Naive thymus-derived CD4-positive, alpha-beta T cell (primary cell): ENCODE results near the gene STAC3. TPM values are rescaled to one million over a fixed set of nuclear protein-coding genes. Genes with fewer than 3 reads are reported as not detected.
A peak's percentile ranks its signal among the peaks of the same experiment; 100 is the strongest.
"Not testable (repeated sequence)": the region's sequence is repeated elsewhere in the genome, so short reads cannot be mapped to it uniquely, and the experiment has no call there.

ENCODE experiments used
- ATAC-seq: fragments of 150-1000 bp; cut with Tn5 transposase; 2 replicates; pipeline ENCODE4 v1.10.0; 2021; ENCODE audit warnings: mild to moderate bottlenecking, moderate library complexity
- CTCF ChIA-PET: fragments of 350-600 bp; sonication (Branson Sonifier 250); formaldehyde crosslinking; loops from one replicate; lab custom pipeline; 2021; ENCODE audit warnings: antibody characterized with exemption; lab: Charles Lee
- POLR2A ChIA-PET: fragments of 350-600 bp; sonication (Branson Sonifier 250); formaldehyde crosslinking; loops from one replicate; lab custom pipeline; 2021; ENCODE audit warnings: antibody characterized with exemption, inconsistent platforms; lab: Charles Lee
- DNase-seq, 9 donors: peaks; one replicate each; pipeline versions ENCODE4 v3.0.0 to v3.0.0-alpha.2; 2020 to 2022; ENCODE audit warnings: mixed read lengths in 1 of 9
- H3K27ac ChIP-seq: one replicate; pipeline ENCODE4 v1.7.0; 2013; ENCODE audit warnings: mild to moderate bottlenecking, low read depth, low read length, moderate library complexity
- H3K27me3 ChIP-seq, 2 donors: one replicate each; pipeline ENCODE4 v1.7.0; 2013; ENCODE audit warnings: low read length in 2 of 2, mild to moderate bottlenecking in 2 of 2, moderate library complexity in 2 of 2; ENCODE audit not compliant: control insufficient read depth in 2 of 2, insufficient read depth in 2 of 2
- H3K36me3 ChIP-seq, 3 experiments: 1 replicate in 2 of 3; 2 replicates in 1 of 3; pipeline ENCODE4 v1.7.0; 2013; ENCODE audit warnings: low read length in 3 of 3, mild to moderate bottlenecking in 3 of 3, moderate library complexity in 1 of 3; ENCODE audit not compliant: insufficient read depth in 3 of 3, control insufficient read depth in 2 of 3
- H3K4me1 ChIP-seq, 2 donors: one replicate each; pipeline ENCODE4 v1.7.0; 2013; ENCODE audit warnings: low read length in 2 of 2, mild to moderate bottlenecking in 2 of 2, moderate library complexity in 1 of 2; ENCODE audit not compliant: control insufficient read depth in 2 of 2, insufficient read depth in 2 of 2
- H3K4me3 ChIP-seq: 2 replicates; pipeline ENCODE4 v1.7.0; 2013; ENCODE audit warnings: mild to moderate bottlenecking, low read length
- H3K9me3 ChIP-seq, 3 experiments: 1 replicate in 2 of 3; 2 replicates in 1 of 3; pipeline ENCODE4 v1.7.0; 2013; ENCODE audit warnings: low read length in 3 of 3; ENCODE audit not compliant: control insufficient read depth in 2 of 3
- H3K27ac Mint-ChIP-seq, 9 donors: one replicate each; pipeline ENCODE4 v1.8.0; 2020 to 2022; ENCODE audit warnings: mixed read lengths in 9 of 9, mild to moderate bottlenecking in 8 of 9, moderate library complexity in 5 of 9, inconsistent platforms in 2 of 9
- H3K27me3 Mint-ChIP-seq, 5 donors: one replicate each; pipeline ENCODE4 v1.8.0; 2021 to 2022; ENCODE audit warnings: mixed read lengths in 5 of 5, mild to moderate bottlenecking in 1 of 5
- H3K36me3 Mint-ChIP-seq, 5 donors: one replicate each; pipeline ENCODE4 v1.8.0; 2020 to 2022; ENCODE audit warnings: mixed read lengths in 5 of 5, mild to moderate bottlenecking in 3 of 5, inconsistent platforms in 1 of 5
- H3K4me1 Mint-ChIP-seq, 7 donors: one replicate each; pipeline ENCODE4 v1.8.0; 2020 to 2022; ENCODE audit warnings: mixed read lengths in 7 of 7, mild to moderate bottlenecking in 3 of 7, inconsistent platforms in 1 of 7
- H3K4me3 Mint-ChIP-seq, 10 donors: one replicate each; pipeline ENCODE4 v1.8.0; 2020 to 2022; ENCODE audit warnings: mild to moderate bottlenecking in 10 of 10, mixed read lengths in 10 of 10, moderate library complexity in 6 of 10, inconsistent platforms in 2 of 10
- H3K9me3 Mint-ChIP-seq, 11 donors: one replicate each; pipeline ENCODE4 v1.8.0; 2020 to 2022; ENCODE audit warnings: mixed read lengths in 11 of 11, mild to moderate bottlenecking in 4 of 11, inconsistent platforms in 1 of 11, moderate library complexity in 1 of 11
- intact Hi-C, 2 donors: fragments of 100-400 bp; cut with micrococcal nuclease; formaldehyde crosslinking; loops; one replicate each; pipeline ENCODE4 v1.15.1; 2023
- polyA plus RNA-seq, 2 donors: library from polyadenylated mRNA; unstranded; fragments of 300-500 nt; fragmentation: Illumina TruSeq; gene quantifications; one replicate each; pipeline ENCODE4 v1.2.3, GENCODE V29; 2021
- total RNA-seq, 6 experiments: library from RNA in 5 of 6; stranded (reverse) in 5 of 6; gene quantifications; 1 replicate in 5 of 6; 2 replicates in 1 of 6; pipeline ENCODE4 v1.2.3 and lab custom pipeline; 2021 to 2026

Gene STAC3
- total RNA-seq (1 to 10 TPM; 2.5 to 7.3 (median 5.6) TPM), polyA plus RNA-seq (not detected), total RNA-seq (lab: John Stamatoyannopoulos, UW) (1.6 reads per million, percentile 5 among the genes with 10 or more reads in this experiment)

GRCh38 chr12:57250956-57251355, at the start of gene STAC3:
Gene STAC3, minus strand, starts transcription at chr12:57251187. Its CDS starts 1,551 bp downstream, at chr12:57249636.
- H3K36me3 Mint-ChIP-seq = peaks cover 0 to 19% (median 12%) of the 10 kb centered on the region in 5 donors
- H3K27me3 Mint-ChIP-seq = peaks cover 0 to 4% (median 0%) of the 10 kb centered on the region in 5 donors
- DNase-seq = no peak
- no peak for ATAC-seq
- Histone ChIP-seq H3K9me3 (no peaks in the 10 kb centered on the region), H3K27ac (no peak within 1 kb of the TSS), H3K4me1 (no peaks in the 10 kb centered on the region), H3K36me3 (peaks cover 0 to 15% (median 5%) of the 10 kb centered on the region in 3 experiments), H3K4me3 (no peak within 1 kb of the TSS), H3K27me3 (no peaks in the 10 kb centered on the region)
- H3K9me3 Mint-ChIP-seq = peaks cover 0 to 2% (median 0%) of the 10 kb centered on the region in 11 donors
- intact Hi-C loops = no loop called here
- H3K27ac Mint-ChIP-seq = peak within 1 kb of the TSS in 1 of 9 donors; percentile 41
- POLR2A ChIA-PET = interaction anchor here (0.6 kb wide), 1 partner anchor 8 kb away, joined by 3 read pairs; no protein-coding TSS in a partner anchor
- H3K4me1 Mint-ChIP-seq = peaks cover 0 to 9% (median 6%) of the 10 kb centered on the region in 7 donors
- H3K4me3 Mint-ChIP-seq = no peak within 1 kb of the TSS
- CTCF ChIA-PET = interaction anchor here (0.6 to 1.1 kb wide), 4 partner anchors 8 to 143 kb away, joined by 3 to 4 read pairs (median 3); no protein-coding TSS in a partner anchor

- Histone ChIP-seq H3K27me3 (no peaks in the 10 kb centered on the region), H3K36me3 (peaks cover 0 to 77% (median 24%) of the 10 kb centered on the region in 3 experiments), H3K4me1 (no peaks in the 10 kb centered on the region), H3K27ac (no peak overlapping the region), H3K9me3 (no peaks in the 10 kb centered on the region), H3K4me3 (no peak overlapping the region)
- H3K27me3 Mint-ChIP-seq = no peaks in the 10 kb centered on the region
- intact Hi-C loops = no loop called here
- ChIA-PET POLR2A (no interaction called here), CTCF (no interaction called here)
- no peak overlapping the region for H3K4me3 Mint-ChIP-seq
- no peaks in the 10 kb centered on the region for H3K9me3 Mint-ChIP-seq
- H3K27ac Mint-ChIP-seq = peak overlapping the region in 1 of 9 donors; percentile 28
- DNase-seq (no peak), ATAC-seq (no peak)
- H3K4me1 Mint-ChIP-seq = peaks cover 0 to 3% (median 0%) of the 10 kb centered on the region in 7 donors
- peaks cover 7 to 68% (median 40%) of the 10 kb centered on the region in 5 donors for H3K36me3 Mint-ChIP-seq
These were observed 48.6 kb upstream of the STAC3 start for GRCh38 chr12:57299514-57300016.

GRCh38 chr12:57296291-57296690, 45.3 kb upstream of the STAC3 start:
- Histone ChIP-seq H3K36me3 (peaks cover 3 to 86% (median 24%) of the 10 kb centered on the region in 3 experiments), H3K27ac (no peak overlapping the region), H3K4me3 (no peak overlapping the region), H3K4me1 (no peaks in the 10 kb centered on the region), H3K27me3 (no peaks in the 10 kb centered on the region), H3K9me3 (no peaks in the 10 kb centered on the region)
- Mint-ChIP-seq H3K27me3 (no peaks in the 10 kb centered on the region), H3K36me3 (peaks cover 3 to 75% (median 51%) of the 10 kb centered on the region in 5 donors), H3K9me3 (no peaks in the 10 kb centered on the region), H3K4me1 (peaks cover 0 to 5% (median 0%) of the 10 kb centered on the region in 7 donors), H3K4me3 (no peak overlapping the region), H3K27ac (no peak overlapping the region)
- no peak for ATAC-seq
- ChIA-PET CTCF (no interaction called here), POLR2A (no interaction called here)
- intact Hi-C loops = no loop called here
- DNase-seq = no peak

GRCh38 chr12:57282073-57282472, 31.1 kb upstream of the STAC3 start:
- H3K27ac ChIP-seq, H3K4me3 ChIP-seq, H3K9me3 ChIP-seq, POLR2A ChIA-PET, intact Hi-C loops, CTCF ChIA-PET, DNase-seq, ATAC-seq, H3K9me3 Mint-ChIP-seq, H3K27me3 ChIP-seq, H3K4me3 Mint-ChIP-seq, H3K27me3 Mint-ChIP-seq: not testable (repeated sequence)
- peaks cover 3 to 69% (median 41%) of the 10 kb centered on the region in 5 donors for H3K36me3 Mint-ChIP-seq
- Histone ChIP-seq H3K4me1 (peaks cover 10 to 15% of the 10 kb centered on the region in 2 donors), H3K36me3 (peaks cover 11 to 65% (median 14%) of the 10 kb centered on the region in 3 experiments)
- H3K27ac Mint-ChIP-seq = peak overlapping the region in 4 of 9 donors; percentile 31 to 93 (median 66)
- peaks cover 14 to 30% (median 19%) of the 10 kb centered on the region in 7 donors for H3K4me1 Mint-ChIP-seq

GRCh38 chr12:57280211-57281062, 29.4 kb upstream of the STAC3 start:
- peak; percentile 98 for ATAC-seq
- H3K4me1 ChIP-seq = peaks cover 10 to 15% of the 10 kb centered on the region in 2 donors
- H3K9me3 Mint-ChIP-seq = peaks cover 0 to 2% (median 0%) of the 10 kb centered on the region in 11 donors
- no peak overlapping the region for H3K4me3 ChIP-seq
- no peaks in the 10 kb centered on the region for H3K9me3 ChIP-seq
- H3K27ac ChIP-seq = peak overlapping the region; percentile 74
- CTCF ChIA-PET = interaction anchor here (0.6 kb wide), 1 partner anchor 12 kb away, joined by 3 read pairs; no protein-coding TSS in a partner anchor
- peak in 8 of 9 donors; percentile 25 to 75 (median 54) for DNase-seq
- H3K36me3 ChIP-seq = peaks cover 11 to 55% (median 12%) of the 10 kb centered on the region in 3 experiments
- peaks cover 3 to 67% (median 41%) of the 10 kb centered on the region in 5 donors for H3K36me3 Mint-ChIP-seq
- intact Hi-C loops = loop anchor here in 1 of 2 donors (1.0 kb wide), 2 partner anchors 17 to 173 kb away; no protein-coding TSS in a partner anchor
- H3K27me3 ChIP-seq = no peaks in the 10 kb centered on the region
- POLR2A ChIA-PET = interaction anchor here (0.7 to 1.4 kb wide), 2 partner anchors 9 to 150 kb away, joined by 3 read pairs; no protein-coding TSS in a partner anchor
- H3K4me1 Mint-ChIP-seq = peaks cover 12 to 30% (median 21%) of the 10 kb centered on the region in 7 donors
- H3K27me3 Mint-ChIP-seq = no peaks in the 10 kb centered on the region
- H3K4me3 Mint-ChIP-seq = peak overlapping the region; percentile 7 to 72 (median 59)
- H3K27ac Mint-ChIP-seq = peak overlapping the region; percentile 85 to 95 (median 90)
